ENCODE measurements around the gene LRFN2.

- no peak for TF ChIP-seq CTCF (IDR thresholded peaks at IDR 0.05)
- TF ChIP-seq POLR2A (IDR thresholded peaks at IDR 0.05), result no peak
These were observed 57.2 kb downstream of the LRFN2 start for GRCh38 chr6:40529919-40530318.

All from breast epithelium (tissue), 3 donors.